Measurements from ENCODE around the gene MYEOV. TPM values are rescaled to one million over a fixed set of nuclear protein-coding genes. Genes with fewer than 3 reads are reported as not detected.

The MYEOV gene
- total RNA-seq, 1 donor: 7.0 TPM

DNA sequence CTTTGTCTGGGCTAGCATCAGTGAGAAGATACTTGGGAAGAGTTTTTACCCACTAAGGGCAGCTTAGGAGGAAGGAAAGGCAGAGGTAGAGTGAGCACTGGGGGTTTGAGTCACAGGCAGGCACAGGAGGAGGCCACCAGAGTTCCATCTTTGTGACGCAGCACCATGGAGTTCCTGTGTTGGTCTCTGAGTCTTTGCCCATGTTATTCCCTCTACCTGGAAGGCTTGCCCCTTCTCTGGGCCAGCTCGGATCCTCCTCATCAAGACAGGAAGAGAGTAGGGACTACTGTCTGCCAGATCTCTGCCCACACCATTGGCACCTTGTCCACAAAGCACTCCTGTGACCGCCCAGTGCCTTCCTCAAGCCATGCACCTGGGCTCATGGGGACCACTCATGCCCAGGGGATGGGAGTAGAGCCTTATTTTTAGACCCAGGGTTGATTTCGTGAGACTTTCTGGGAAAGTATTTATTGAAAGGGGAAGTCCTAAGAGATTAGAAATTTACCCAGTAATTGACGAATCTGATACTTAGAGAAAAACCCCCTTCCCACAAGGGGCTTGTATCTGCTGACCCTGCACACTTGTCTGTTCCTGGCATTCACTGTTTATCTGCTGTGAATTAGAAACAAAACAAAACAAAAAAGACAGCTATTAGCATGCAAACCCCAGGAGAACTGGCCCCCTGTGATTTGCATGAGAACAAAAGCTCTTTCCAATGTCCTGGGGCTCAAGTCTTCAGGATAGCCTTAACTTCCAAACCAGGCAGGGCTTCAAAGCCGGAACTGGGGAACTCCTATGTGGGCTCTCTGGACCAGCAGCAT lies 35.9 kb upstream of the MYEOV start:
- no peak overlapping the region for H3K4me3 ChIP-seq (ENCODE audit: low read depth, low read length)
- no peak for TF ChIP-seq CTCF (IDR thresholded peaks at IDR 0.05; ENCODE audit: insufficient read depth, low read length)
- DNase-seq (ENCODE audit: low read depth): no peak

- TF ChIP-seq CTCF (IDR thresholded peaks at IDR 0.05; ENCODE audit: insufficient read depth, low read length): no peak
- H3K4me3 ChIP-seq (ENCODE audit: low read depth, low read length): no peak overlapping the region
- DNase-seq (ENCODE audit: low read depth): no peak
These were observed 34.9 kb upstream of the MYEOV start for GRCh38 chr11:69259096-69259495.

GRCh38 chr11:69260622-69261021 lies 33.3 kb upstream of the MYEOV start:
- no peak for TF ChIP-seq CTCF (IDR thresholded peaks at IDR 0.05; ENCODE audit: insufficient read depth, low read length)
- H3K4me3 ChIP-seq (ENCODE audit: low read depth, low read length): no peak overlapping the region
- DNase-seq (ENCODE audit: low read depth): no peak

GRCh38 chr11:69261116-69261515 lies 32.8 kb upstream of the MYEOV start:
- DNase-seq (ENCODE audit: low read depth): no peak
- H3K4me3 ChIP-seq (ENCODE audit: low read depth, low read length): no peak overlapping the region
- no peak for TF ChIP-seq CTCF (IDR thresholded peaks at IDR 0.05; ENCODE audit: insufficient read depth, low read length)

DNA sequence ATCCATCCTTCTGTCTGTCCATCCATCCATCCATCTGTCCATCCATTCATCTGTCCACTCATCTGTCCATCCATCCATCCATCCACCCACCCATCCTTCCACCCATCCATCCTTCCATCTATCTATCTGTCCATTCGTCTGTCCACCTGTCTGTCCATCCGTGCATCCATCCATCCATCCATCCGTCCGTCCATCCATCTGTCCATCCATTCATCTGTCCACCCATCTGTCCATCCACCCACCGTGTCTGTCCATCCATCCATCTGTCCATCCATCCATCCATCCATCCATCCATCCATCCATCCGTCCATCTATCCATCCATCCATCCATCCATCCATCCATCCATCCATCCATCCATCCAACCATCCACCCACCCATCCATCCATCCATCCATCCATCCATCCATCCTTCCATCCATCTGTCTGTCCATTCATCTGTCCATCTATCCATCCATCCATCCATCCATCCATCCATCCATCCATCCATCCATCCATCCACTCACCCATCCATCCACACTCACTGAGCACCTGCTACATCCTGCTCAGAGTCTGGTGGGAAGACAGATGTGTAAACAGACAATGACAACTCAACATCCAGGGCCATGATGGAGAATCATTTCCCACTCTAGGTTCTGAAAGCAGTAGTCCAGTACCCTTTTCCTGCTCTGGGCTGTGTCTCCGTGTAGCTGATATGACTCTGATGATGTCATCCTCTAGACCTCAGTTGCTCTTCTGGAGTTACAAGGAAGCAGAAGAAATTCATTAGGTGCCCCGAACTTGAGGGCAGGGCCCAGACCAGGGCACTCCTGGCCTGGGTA lies 30.8 kb upstream of the MYEOV start:
- TF ChIP-seq CTCF (IDR thresholded peaks at IDR 0.05; ENCODE audit: insufficient read depth, low read length): no peak
- no peak for DNase-seq (ENCODE audit: low read depth)
- no peak overlapping the region for H3K4me3 ChIP-seq (ENCODE audit: low read depth, low read length)

DNA sequence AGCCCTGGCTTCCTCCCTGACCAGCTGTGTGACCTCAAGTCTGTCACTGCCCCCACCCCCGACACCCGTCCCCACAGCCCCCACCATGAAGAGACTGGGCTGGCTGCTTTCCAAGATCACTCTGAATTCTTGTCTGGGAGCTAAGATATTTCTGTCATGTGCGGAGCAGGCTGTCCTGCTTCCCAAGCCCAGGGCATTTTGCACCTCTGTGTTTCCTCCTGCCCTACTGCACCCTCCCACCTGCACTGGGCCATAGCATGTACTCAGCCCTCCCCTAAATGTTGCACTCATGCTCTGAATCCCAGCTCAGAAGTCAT lies 30.3 kb upstream of the MYEOV start:
- no peak for TF ChIP-seq CTCF (IDR thresholded peaks at IDR 0.05; ENCODE audit: insufficient read depth, low read length)
- DNase-seq (ENCODE audit: low read depth): no peak
- H3K4me3 ChIP-seq (ENCODE audit: low read depth, low read length): no peak overlapping the region
